ENCODE data around the gene SPEM3. TPM values are rescaled to one million over a fixed set of nuclear protein-coding genes. Genes with fewer than 3 reads are reported as not detected.

Gene SPEM3
- total and polyA plus RNA-seq, 10 of the 15 experiments (the other 5 are each of a cell fraction or from before 2014, with no cell fraction given): not detected

DNA sequence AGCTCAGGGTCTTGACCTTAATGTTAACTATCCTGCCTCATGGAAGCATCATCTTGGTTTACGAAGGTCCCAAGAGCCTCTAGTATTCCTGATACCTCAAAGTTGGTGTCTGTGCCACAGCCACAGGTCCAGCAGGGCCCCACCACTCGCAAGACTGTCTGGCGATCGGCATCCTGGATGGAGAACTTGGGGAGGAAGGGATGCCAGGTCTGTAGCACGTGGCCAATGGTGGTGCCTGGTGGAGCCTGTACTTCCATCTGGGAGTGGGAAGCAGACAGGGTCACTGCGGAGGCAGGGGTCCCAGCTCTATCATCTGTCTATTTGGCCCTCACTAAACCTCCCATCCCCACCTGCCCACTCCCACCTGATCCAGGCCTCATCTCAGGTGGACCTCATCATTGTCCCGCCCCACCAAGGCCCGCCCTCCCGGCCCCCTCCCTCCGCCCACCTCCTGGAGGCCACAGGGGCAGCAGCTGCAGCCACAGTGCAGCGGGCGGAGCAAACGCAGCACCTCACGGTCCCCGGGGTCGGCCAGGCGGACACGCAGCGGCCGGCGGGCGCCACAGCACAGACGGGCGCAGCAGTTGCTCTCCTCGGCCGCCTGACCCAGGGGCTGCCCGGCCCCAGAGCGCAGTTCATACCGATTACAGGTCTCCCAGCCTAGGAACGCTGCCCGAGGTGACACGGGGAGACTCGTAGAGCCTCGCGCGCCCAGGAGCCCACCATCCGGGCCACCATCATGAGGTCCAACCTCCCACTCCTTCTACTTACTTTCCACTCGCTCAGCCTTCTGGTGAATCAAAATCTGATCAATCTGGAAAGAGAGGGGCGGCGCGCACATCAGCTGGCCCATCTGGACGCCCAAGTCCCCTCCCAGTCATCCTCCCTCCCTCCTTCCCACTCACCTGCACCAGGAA is 35.7 kb upstream of the SPEM3 start (continued):
- TF ChIP-seq POLR2AphosphoS5 (IDR thresholded peaks at IDR 0.05; ENCODE audit: low read length) (no peak), FOXM1 (IDR thresholded peaks at IDR 0.05; ENCODE audit: low read depth, low read length) (no peak), NFYA (IDR thresholded peaks at IDR 0.05; ENCODE audit: borderline replicate concordance, low read depth, low read length) (no peak), BMI1 (IDR thresholded peaks at IDR 0.05; ENCODE audit: borderline replicate concordance) (no peak), SUZ12 (IDR thresholded peaks at IDR 0.05; ENCODE audit: unreplicated experiment) (no peak), CREB1 (IDR thresholded peaks at IDR 0.05; ENCODE audit: low read depth) (no peak)
- TF ChIP-seq, protein P1, sequence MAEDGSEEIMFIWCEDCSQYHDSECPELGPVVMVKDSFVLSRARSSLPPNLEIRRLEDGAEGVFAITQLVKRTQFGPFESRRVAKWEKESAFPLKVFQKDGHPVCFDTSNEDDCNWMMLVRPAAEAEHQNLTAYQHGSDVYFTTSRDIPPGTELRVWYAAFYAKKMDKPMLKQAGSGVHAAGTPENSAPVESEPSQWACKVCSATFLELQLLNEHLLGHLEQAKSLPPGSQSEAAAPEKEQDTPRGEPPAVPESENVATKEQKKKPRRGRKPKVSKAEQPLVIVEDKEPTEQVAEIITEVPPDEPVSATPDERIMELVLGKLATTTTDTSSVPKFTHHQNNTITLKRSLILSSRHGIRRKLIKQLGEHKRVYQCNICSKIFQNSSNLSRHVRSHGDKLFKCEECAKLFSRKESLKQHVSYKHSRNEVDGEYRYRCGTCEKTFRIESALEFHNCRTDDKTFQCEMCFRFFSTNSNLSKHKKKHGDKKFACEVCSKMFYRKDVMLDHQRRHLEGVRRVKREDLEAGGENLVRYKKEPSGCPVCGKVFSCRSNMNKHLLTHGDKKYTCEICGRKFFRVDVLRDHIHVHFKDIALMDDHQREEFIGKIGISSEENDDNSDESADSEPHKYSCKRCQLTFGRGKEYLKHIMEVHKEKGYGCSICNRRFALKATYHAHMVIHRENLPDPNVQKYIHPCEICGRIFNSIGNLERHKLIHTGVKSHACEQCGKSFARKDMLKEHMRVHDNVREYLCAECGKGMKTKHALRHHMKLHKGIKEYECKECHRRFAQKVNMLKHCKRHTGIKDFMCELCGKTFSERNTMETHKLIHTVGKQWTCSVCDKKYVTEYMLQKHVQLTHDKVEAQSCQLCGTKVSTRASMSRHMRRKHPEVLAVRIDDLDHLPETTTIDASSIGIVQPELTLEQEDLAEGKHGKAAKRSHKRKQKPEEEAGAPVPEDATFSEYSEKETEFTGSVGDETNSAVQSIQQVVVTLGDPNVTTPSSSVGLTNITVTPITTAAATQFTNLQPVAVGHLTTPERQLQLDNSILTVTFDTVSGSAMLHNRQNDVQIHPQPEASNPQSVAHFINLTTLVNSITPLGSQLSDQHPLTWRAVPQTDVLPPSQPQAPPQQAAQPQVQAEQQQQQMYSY (CRISPR knock-in tag; IDR thresholded peaks at IDR 0.05): no peak
- TF ChIP-seq, protein P2, sequence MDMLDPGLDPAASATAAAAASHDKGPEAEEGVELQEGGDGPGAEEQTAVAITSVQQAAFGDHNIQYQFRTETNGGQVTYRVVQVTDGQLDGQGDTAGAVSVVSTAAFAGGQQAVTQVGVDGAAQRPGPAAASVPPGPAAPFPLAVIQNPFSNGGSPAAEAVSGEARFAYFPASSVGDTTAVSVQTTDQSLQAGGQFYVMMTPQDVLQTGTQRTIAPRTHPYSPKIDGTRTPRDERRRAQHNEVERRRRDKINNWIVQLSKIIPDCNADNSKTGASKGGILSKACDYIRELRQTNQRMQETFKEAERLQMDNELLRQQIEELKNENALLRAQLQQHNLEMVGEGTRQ (IDR thresholded peaks at IDR 0.05; ENCODE audit: borderline replicate concordance, low read depth, low read length): no peak

Data from GM12878 (cell line).